SK-N-SH treated with all-trans-retinoic acid at 6 μM for 48 hours (cell line): ENCODE measurements around the gene CISD3.

ENCODE experiments used
- ARNTL ChIP-seq: fragments of 450-650 bp; formaldehyde crosslinking; IDR thresholded peaks from 2 replicates; pipeline ENCODE4 v1.5.0; 2020; ENCODE audit warnings: low read depth, mild to moderate bottlenecking, moderate library complexity, borderline replicate concordance
- BACH2 ChIP-seq: fragments of 250-450 bp; sonication (Bioruptor Pico); IDR thresholded peaks from 2 replicates; pipeline ENCODE4 v1.9.0; 2021; ENCODE audit warnings: mild to moderate bottlenecking, borderline replicate concordance
- ESRRG ChIP-seq: fragments of 250-450 bp; sonication (Bioruptor Pico); IDR thresholded peaks from 2 replicates; pipeline ENCODE4 v1.6.1; 2021; ENCODE audit warnings: mild to moderate bottlenecking
- GLIS3 ChIP-seq: fragments of 250-450 bp; sonication (Bioruptor Pico); IDR thresholded peaks from 2 replicates; pipeline ENCODE4 v1.5.0; 2020; ENCODE audit warnings: mild to moderate bottlenecking, moderate library complexity
- PATZ1 ChIP-seq: fragments of 250-450 bp; sonication (Bioruptor Pico); IDR thresholded peaks from 2 replicates; pipeline ENCODE4 v1.8.0; 2020; ENCODE audit warnings: mild to moderate bottlenecking, moderate library complexity, borderline replicate concordance
- ZFP30 ChIP-seq: fragments of 450-650 bp; formaldehyde crosslinking; IDR thresholded peaks from 2 replicates; pipeline ENCODE4 v1.5.0; 2022; ENCODE audit warnings: mild to moderate bottlenecking, moderate library complexity

- no peak for TF ChIP-seq BACH2
- no peak for TF ChIP-seq ZFP30 (CRISPR knock-in tag)
- no peak for TF ChIP-seq ARNTL
- no peak for TF ChIP-seq ESRRG (CRISPR knock-in tag)
- no peak for TF ChIP-seq GLIS3 (CRISPR knock-in tag)
- no peak for TF ChIP-seq PATZ1 (CRISPR knock-in tag)
Measured at GRCh38 chr17:38721802-38722201, 8.3 kb upstream of the CISD3 start.
